Ramos (cell line): ENCODE measurements around the gene HMCES.

ENCODE experiments used
- in situ Hi-C: fragments of 300-500 bp; cut with MboI; formaldehyde crosslinking; loops from one replicate; pipeline ENCODE4 v1.14.3; 2022; ENCODE audit warnings: low sequenced_read_pairs; ENCODE audit not compliant: unreplicated experiment

The HMCES gene, protein sequence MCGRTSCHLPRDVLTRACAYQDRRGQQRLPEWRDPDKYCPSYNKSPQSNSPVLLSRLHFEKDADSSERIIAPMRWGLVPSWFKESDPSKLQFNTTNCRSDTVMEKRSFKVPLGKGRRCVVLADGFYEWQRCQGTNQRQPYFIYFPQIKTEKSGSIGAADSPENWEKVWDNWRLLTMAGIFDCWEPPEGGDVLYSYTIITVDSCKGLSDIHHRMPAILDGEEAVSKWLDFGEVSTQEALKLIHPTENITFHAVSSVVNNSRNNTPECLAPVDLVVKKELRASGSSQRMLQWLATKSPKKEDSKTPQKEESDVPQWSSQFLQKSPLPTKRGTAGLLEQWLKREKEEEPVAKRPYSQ

DNA sequence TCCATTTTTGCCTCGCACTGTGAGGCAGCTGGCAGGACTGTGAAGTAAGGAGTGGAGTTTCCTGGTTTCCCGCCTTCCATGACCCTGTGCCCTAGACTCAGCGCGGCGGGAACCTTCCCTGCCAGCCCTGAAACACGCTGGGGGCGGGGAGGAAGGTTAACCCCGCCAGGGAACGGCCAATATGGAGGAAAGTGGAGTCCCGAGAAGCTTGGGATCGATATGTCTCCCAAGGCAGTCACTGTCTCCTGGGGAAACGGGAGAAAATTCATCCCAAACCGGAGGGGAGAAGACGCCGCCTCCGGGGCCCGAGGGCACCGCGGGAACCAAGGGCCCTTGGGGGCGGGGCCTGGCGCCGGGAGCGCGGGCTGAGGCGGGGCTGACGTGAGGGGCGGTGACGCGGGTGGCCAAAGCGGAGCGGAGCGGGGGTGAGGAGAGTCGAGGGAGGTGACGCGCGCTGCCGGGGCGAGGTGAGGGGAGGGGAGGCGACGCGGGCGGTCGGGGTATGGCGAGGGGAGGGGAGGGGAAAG lies at the start of gene HMCES:
Gene HMCES (plus strand): TSS at position 432 of the 527 bp plus-strand sequence. CDS start 863 bp downstream, outside the sequence.
- in situ Hi-C loops = no loop called here

DNA sequence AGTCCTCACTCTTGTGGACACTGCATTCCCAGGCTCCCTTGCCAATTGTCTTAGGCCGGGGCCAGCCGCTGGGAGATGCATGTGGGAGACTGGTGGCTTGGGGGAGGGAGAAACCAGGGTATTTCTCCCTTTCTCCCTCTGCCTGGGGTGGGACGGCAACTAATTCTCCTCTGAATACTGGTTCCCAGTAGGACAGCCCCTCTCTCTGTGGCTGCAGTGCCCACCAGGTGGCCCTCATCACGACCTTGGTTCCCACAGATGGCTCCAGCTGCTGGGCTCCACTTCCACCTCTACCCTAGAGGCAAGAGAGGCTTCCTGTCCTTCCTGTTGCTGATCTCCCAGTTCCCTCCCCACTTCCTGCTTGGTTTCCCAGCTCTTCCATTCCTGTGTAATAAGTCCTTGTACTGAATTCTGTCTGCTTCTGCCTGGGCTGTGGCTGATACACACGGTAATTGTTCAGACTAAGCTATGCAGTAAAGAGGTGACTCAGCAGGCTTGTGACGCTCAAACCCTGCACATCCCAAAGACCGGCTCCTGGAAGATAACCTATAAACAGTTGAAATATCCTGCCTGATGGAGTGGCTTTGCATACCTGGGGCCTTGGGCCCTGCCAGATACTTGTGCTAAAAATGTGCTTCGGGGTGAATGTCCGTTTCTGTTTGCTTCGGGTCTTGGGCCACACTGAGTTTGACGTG lies 49.6 kb upstream of the HMCES start:
- in situ Hi-C loops = no loop called here

- in situ Hi-C loops = no loop called here
These were observed 48.2 kb upstream of the HMCES start for GRCh38 chr3:129230311-129231019.

GRCh38 chr3:129231331-129232119 lies 47.1 kb upstream of the HMCES start:
- in situ Hi-C loops = no loop called here

- in situ Hi-C loops = no loop called here
These were observed 45.1 kb upstream of the HMCES start for GRCh38 chr3:129233538-129233937.

GRCh38 chr3:129234441-129234840 lies 44.2 kb upstream of the HMCES start:
- in situ Hi-C loops = no loop called here

- in situ Hi-C loops = no loop called here
These were observed 43.2 kb upstream of the HMCES start for GRCh38 chr3:129235344-129235917.

- in situ Hi-C loops = no loop called here
These were observed 39.5 kb upstream of the HMCES start for GRCh38 chr3:129238945-129239705.

DNA sequence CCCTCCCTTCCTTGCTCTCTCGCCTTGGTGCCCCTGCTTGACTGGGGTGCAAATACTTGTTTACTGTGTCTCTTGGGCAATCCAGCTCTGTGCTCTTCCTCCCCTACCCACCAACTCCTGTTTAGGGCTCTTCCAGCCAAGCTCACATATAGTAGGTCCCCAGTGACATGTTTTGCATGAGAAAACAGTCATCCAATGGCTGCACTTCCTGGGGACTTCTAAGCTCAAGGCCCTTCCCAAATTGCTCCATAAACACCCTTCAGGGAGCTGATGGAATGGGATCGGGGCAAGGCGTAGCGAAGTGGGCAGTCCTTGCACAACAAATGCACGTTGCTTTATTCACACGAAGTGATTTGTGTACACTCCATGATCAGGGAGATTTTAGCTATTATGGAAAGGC lies 38.7 kb upstream of the HMCES start:
- in situ Hi-C loops = loop anchor here (10.0 kb wide), 2 partner anchors 185 to 265 kb away; no protein-coding TSS in a partner anchor

GRCh38 chr3:129240436-129240835 lies 38.2 kb upstream of the HMCES start:
- in situ Hi-C loops = loop anchor here (10.0 kb wide), 2 partner anchors 186 to 266 kb away; no protein-coding TSS in a partner anchor

DNA sequence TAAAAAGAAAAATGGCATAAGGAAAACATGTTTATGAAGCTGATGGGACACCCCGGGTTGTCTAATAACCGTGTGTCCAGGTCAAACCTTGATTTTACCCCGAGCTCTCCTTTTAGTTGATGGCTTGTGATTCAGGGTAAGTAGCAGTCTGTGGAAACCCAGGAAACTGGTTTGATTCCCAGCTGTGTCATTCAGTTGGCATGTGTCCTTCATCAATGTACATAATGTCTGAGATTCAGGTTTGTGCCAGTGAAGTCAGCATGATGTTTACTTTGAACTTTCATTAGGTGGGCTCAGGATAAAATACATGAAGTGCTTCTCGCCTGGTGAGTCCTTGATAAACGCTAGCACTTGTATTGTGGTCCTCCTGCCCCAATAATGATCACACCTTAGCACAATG lies 33.5 kb upstream of the HMCES start:
- in situ Hi-C loops = loop anchor here (10.0 kb wide), 2 partner anchors 190 to 270 kb away; no protein-coding TSS in a partner anchor

- in situ Hi-C loops = loop anchor here (10.0 kb wide), 2 partner anchors 191 to 271 kb away; no protein-coding TSS in a partner anchor
These were observed 32.9 kb upstream of the HMCES start for GRCh38 chr3:129245641-129246306.

GRCh38 chr3:129246636-129247035 lies 32.0 kb upstream of the HMCES start:
- in situ Hi-C loops = loop anchor here (10.0 kb wide), 2 partner anchors 192 to 272 kb away; no protein-coding TSS in a partner anchor

DNA sequence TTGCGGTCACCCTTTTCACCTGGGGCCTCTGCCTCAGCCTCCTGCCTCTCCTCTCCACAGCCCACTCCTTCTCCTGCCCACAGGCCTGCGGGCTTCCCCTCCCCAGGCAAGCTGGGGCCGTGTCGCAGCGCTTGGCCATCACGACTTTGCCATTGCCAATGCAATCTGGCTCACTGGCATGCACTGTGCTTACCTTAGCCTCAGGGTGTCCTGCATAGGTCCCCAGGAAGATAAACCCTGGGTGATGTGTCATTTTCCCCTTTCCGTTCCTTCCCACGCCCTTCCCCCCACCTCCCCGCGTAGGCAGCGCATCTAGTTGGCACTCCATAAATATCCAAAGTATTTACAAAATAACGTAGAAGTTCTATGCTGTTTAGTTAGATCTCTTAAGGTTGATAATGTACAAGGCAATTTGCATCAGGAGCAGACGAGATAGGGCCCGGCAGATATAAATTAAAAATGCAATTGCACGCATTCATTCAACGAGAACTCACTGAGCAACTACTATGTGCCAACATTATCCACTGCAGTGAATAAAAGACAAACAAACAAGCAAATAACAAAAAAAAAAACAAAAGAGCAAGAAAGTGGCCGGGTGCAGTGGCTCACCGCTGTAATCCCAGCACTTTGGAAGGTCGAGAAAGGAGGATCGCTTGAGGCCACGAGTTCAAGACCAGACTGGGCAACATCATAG lies 30.2 kb upstream of the HMCES start:
- in situ Hi-C loops = loop anchor here (10.0 kb wide), 2 partner anchors 194 to 274 kb away; no protein-coding TSS in a partner anchor

DNA sequence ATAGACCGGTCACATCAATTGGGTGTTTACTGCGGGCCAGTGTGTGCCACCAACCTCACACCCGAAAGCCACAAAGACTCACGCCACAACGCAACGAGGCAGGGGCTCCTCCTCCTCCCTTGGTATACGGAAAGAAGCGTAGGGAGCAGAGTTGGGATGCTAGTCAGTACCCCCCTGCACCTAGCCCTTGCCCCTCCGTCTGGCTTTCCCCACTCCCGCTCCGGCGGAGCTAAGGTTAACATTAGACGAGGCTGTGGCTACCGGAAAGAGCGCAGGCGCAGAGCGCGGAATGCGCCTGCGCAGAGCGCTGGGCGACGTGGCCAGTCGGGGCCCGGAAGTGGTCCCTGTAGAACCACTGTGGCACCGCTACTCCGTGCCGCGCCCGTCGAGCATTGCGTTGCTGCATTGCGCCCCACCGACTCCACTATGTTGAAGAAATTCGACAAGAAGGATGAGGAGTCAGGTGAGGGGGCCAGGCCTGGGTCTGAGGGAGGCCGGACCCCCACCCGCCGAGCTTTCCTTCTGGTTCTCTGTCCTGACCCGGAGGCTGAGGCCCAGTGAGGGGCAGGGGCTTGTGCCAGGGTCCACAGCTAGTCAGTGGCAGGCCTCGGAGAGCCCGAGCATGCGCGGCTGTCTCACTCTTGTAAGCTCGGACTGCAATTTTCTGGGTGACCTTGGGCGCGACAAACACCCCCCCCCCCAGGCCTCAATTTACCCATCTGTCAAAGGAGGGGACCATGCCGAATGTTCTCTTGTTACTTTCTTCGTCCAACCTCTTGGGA lies 29.2 kb upstream of the HMCES start, which contains the start of gene COPG1:
Gene COPG1 (plus strand): TSS at position 323 of the 782 bp plus-strand sequence. CDS start 104 bp downstream, at position 427.
- in situ Hi-C loops = loop anchor here (10.0 kb wide), 2 partner anchors 195 to 275 kb away; no protein-coding TSS in a partner anchor

DNA sequence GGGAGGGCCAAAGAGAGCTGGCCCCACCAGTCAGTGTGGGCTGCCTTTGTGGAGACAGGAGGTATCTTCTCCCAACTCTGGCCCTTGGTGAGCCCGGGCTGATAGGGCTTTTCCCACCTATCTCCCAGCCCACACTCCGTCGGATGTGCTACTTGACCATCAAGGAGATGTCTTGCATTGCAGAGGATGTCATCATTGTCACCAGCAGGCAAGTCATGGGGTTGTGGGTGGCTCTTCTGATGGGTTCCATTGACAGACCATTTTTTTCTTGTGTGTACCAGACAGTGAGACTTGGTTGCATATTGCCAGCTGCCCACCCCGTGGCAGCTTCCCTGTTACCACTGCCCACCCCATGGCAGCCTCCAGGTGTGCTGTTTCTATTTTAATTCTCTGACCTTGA lies 25.9 kb upstream of the HMCES start:
- in situ Hi-C loops = no loop called here
